ENCODE data around the gene TSPAN33. TPM values are rescaled to one million over a fixed set of nuclear protein-coding genes. Genes with fewer than 3 reads are reported as not detected.
A peak's percentile ranks its signal among the peaks of the same experiment; 100 is the strongest.
"Not testable (repeated sequence)": the region's sequence is repeated elsewhere in the genome, so short reads cannot be mapped to it uniquely, and the experiment has no call there.

TSPAN33 gene
- polyA plus RNA-seq, 3 donors, result 69.0 to 76.8 (median 73.9) TPM

GRCh38 chr7:129216821-129217416 lies 72.4 kb downstream of the TSPAN33 start:
- not testable (repeated sequence) for DNase-seq (ENCODE audit: extremely low read depth in 1 of 11, low read depth in 9 of 11, low spot score in 4 of 11)

GRCh38 chr7:129218514-129219062 lies 74.1 kb downstream of the TSPAN33 start:
- DNase-seq (ENCODE audit: extremely low read depth in 1 of 11, low read depth in 9 of 11, low spot score in 4 of 11), result peak; percentile 65 to 87 (median 75)

GRCh38 chr7:129219166-129219565 lies 74.7 kb downstream of the TSPAN33 start:
- DNase-seq (ENCODE audit: extremely low read depth in 1 of 11, low read depth in 9 of 11, low spot score in 4 of 11), result not testable (repeated sequence)

Other genes with a start within 250 kb of the TSPAN33 start
- 10 to 100 TPM; 15.0 to 32.4 (median 21.4) TPM for gene KCP, start 234.0 kb upstream of the TSPAN33 start, polyA plus RNA-seq (ENCODE audit: insufficient read length in 3 of 3)
- gene IRF5, start 206.8 kb upstream of the TSPAN33 start, polyA plus RNA-seq (ENCODE audit: insufficient read length in 3 of 3), result 10 to 100 TPM in 1 of 3 donors, 1 to 10 TPM in 2; 7.3 to 10.3 (median 9.1) TPM
- 10 to 100 TPM; 42.0 to 47.7 (median 45.1) TPM for gene TNPO3, start 89.6 kb upstream of the TSPAN33 start, polyA plus RNA-seq (ENCODE audit: insufficient read length in 3 of 3)
- 100 to 1,000 TPM in 2 of 3 donors, 10 to 100 TPM in 1; 97.2 to 121 (median 106) TPM for gene SMO, start 43.9 kb downstream of the TSPAN33 start, polyA plus RNA-seq (ENCODE audit: insufficient read length in 3 of 3)
- gene AHCYL2, start 80.3 kb downstream of the TSPAN33 start, polyA plus RNA-seq (ENCODE audit: insufficient read length in 3 of 3), result 10 to 100 TPM; 25.6 to 35.0 (median 26.5) TPM

Measured in renal cortex interstitium (tissue), 11 donors.